DMS 273 (cell line): ENCODE results near the gene LHX4.

Experiments
- DNase-seq: peaks from one replicate; lab custom pipeline; 2025; ENCODE audit not compliant: unreplicated experiment; lab: John Stamatoyannopoulos, UW

The LHX4 gene

DNA sequence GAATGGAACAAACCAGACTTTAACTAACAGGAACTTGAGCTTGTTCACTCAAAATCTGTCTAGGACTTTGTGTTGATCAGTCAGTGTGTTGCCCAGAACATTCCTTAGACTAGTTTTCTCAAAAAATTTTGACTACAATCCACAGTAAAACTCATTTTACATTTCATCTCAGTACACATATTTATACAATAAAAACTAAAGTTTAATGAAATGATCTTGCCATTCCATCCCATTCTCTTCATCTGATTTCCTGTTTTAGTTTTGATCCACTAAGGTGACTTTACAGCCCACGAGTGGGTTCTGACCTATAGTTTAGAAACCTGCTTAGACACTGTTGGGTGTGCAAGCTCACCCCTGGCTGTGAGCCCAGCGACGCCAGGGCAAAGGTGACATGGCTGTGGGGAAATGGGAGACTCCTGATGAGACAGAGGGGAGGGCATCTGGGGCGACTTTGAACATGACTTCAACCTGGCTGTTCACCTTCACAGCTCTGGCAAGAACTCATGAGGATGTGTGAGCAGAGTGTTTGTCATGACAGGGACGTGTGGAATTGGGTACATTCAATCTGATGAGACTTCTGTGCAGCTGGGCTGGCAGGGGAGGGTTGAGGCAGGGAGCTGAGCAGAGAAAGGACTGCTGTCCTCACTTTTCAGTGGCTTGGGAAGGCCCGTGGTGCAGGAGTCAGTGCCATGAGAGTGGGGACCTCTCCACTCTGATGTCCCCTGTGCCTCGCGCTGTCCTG lies 40.6 kb downstream of the LHX4 start:
- DNase-seq = no peak

DNA sequence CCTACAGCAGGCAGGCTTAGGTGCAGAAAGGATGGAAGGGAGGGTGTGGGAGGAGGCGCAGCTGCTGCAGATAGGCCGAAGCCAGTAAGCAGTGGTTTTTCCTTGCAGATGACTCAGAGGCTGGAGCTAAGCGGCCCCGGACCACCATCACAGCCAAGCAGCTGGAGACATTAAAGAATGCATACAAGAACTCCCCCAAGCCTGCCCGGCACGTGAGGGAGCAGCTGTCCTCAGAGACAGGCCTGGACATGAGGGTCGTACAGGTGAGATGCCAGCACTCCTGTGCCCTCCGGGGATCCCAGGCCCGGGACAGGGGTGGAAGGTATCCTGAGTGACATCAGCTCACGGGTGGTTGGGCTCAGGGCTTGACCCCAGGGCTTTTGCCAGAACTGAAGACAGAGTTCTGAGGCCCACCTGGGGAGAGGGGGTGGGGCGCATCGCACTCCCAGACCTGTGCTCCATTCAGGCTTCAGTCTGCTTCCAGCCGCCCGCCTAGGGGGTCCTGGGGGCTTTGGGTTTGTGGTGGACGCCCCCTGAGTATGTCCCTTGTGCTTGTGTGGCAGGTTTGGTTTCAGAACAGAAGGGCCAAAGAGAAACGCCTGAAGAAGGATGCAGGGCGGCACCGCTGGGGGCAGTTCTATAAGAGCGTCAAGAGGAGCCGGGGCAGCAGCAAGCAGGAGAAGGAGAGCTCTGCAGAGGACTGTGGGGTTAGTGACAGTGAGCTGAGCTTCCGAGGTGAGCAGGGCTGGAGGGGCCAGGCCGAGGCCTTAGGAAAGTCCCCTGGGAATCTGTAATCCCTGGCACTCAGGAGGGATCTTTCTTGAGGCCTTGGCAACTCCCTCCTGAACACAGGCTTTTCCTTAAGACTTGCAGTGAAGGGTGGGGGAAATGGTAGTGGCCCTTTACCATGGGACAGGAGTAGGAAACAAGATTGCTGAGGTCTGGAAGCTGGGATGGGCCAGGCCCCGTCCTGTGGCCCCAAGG lies 41.5 kb downstream of the LHX4 start:
- no peak for DNase-seq

DNA sequence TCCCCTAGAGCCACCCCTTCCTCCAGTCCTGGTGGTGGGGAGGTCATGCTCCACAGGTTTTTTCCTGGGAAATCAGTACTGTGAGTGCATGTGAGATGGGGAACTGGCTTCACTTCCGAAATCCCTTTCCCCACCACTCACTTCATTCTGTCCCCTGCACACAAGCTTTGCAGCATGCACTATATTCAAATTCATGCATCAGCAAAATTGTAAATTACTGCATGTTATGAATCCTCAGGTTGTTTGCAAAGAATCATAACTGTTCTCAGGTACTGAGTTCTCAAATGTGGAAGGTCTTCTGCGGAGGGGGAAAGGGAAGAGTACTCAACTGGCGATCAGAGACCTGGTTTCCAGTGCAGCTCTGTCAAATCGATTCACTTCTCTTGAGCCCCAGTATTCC lies 42.3 kb downstream of the LHX4 start:
- no peak for DNase-seq

DNA sequence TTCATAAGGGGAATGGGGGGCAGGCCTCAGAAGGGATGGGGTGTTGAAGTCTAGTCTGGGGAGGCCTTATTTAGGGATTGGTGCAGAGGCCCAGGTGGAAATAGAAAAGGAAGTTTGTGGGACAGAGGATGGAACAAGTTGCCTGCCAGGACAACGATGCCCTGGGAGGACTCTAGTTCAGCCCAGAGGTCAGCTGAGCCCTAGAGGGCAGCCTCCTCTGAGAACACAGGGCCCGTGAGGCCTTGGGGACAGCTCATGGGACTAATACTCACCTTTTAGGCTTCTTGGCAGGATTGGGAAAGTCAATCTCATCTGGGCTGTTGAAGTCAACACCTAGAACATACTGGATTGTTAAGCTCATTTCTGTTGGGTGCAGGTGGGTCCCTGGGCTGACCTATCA lies 43.0 kb downstream of the LHX4 start:
- DNase-seq = no peak

DNA sequence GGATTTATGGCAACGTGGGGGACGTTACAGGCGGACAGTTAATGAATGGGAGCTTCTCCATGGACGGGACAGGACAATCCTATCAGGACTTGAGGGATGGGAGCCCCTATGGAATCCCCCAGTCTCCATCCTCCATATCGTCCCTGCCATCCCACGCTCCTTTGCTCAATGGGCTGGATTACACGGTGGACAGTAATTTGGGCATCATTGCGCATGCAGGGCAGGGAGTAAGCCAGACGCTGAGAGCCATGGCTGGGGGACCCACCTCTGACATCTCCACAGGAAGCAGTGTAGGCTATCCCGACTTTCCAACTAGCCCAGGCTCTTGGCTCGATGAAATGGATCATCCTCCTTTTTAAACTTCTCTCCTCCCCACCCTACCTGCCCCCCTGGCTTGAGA lies 44.2 kb downstream of the LHX4 start:
- DNase-seq = no peak

DNA sequence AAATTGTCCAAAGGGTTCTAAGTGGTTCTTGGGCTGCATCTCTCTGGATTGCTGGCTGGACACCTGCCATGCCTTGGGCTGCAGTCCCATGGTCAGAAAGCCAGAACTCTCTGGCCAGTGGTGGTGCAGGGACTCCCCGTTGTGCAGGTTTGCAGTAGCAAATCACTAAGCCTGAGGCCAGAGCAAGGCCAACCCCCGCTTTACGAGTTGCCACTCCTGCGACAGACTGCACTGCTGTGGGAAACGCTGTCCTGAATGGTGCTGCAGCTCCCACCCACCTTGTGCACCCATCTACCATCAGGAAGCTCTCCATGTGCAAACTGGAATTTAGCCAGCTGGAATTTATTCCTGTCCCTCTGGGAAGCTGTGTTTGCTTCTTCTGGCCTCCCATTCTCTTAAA lies 45.7 kb downstream of the LHX4 start:
- no peak for DNase-seq

DNA sequence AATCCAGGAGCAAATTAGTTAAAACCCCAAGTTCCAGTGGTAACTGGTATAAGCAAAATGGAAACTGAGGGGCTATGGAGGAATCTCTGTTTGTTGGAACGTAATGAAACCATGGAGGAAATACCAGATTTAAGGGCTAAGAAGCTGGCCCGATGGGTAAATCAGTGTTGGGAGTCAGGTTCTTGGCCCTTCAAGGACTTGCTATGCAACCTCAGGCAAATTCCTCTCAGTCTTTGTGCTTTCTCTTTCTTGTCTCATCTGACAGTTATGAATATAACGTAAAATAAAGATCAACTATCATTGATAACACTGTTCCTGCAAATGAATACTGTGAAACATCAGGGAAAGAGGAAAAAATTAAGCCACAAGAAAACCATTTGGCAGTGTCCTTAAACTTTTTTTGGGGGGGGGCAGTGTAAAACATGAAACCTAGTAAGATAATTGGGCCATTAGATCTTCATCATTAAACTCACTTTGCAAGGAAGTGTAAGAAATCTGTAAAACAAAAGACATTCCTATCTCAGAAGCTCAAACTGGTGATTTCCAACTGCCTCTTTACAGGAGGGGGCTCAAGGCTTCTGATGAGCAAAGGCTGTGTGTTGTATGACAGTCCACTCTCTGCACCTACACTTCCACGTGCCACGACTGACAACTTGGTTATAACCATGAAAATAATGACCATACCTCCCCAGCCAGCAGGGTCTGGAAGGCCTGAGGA lies 47.6 kb downstream of the LHX4 start:
- no peak for DNase-seq

DNA sequence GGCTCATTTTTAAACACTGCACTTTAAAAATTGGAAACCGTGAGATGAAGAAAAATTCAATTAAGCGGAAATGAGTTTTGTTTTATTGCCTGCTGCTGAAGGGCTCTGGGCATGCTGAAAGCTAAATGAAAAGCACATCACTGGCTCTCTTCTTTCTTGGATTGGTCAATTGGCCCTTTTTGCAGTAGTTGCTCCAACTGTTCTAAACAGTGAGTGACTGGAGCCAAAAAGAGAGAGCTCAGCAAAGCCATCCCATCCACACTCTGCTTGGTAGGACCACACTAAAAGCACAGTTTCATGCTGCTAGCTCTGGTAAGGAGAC lies 48.1 kb downstream of the LHX4 start:
- no peak for DNase-seq

DNA sequence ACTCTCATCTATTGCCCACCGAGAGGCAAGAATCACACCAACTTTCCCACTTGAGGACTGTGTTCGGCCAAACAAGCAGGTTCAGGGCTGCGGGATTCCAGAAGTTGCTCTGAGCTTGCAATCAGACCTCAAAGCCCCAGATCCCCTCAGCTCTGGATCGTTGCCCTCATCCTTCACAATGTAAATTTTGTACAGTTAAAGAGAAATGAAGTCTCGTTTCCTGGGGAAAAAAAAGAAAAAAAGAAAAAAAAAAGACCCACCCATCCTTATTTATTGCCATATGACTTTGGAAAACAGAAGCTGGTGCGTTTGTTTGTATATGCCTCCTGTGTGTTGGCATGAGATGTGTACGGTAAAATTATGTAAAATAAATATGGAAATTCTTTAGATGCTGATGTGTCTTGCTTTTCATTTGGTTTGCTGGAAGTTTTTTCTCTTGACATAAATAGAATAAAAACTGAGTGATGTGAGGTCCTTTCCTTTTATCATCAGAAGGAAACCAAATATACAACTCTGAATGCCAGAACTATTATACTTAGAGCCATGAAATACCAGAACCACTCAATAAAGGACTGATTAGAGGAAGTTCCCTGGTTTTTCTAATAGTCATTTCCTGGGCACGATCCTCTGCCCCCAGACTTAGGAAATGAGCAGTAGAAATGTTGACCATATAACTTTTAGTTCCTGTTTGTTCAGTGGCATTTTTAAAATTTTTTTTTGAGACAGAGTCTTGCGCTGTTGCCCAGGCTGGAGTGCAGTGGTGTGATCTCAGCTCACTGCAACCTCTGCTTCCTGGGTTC lies 48.7 kb downstream of the LHX4 start:
- DNase-seq = no peak

DNA sequence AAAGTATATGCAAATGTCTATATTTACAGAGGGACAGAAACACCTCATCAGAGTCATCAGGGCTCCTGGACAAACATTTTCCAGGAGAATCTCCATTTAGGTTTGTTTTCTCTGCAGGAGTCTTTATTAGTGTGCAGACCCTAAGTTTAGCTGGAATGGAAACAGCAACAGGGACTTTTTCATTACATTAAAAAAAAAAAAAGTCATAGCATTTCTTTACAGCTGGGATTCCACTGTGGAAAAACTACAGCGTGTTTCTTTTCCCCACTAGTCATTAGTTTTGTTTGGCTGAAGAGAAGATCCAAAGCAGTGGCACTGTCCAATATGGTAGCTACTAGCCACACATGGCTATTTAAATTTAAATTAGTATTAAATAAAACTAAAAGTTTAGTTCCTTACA lies 49.6 kb downstream of the LHX4 start:
- DNase-seq = no peak

DNA sequence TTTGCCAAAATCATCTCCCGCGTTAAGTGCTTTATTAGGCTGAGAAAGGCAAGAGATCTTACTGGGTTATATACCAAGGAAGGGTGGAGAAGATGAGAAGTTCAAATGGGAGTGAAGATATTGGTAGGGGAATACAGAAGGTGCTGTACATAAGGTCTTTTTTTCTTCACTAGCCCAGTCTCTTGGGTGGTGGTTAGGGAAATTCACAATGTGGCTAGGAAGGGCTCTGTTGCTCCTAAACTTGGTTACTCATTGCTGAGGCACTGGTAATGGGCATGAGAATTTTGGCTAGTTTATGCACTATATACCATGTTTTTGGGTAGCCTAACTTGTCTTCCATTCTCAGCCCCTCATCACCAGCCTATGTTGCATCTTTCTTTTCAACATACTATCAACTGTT lies 50.6 kb downstream of the LHX4 start:
- no peak for DNase-seq

DNA sequence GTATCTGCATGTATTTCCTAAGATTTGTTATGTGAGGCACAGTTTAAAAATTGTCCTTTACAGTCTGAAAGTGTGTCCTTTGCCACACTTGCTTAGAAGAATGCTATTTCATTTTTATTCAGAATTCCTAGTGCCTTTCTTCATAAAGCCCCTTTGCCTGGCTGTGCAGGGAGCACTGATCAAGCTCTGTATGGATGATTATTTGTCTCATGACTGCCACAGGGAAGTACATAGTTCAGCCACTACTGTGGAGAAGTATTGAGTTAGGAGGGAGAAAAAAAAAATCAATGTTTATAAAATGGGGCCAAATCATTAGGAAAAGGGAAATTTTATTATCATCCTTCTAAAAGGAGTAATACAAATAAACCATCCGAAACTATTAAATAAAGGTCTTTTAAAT lies 51.4 kb downstream of the LHX4 start:
- no peak for DNase-seq

DNA sequence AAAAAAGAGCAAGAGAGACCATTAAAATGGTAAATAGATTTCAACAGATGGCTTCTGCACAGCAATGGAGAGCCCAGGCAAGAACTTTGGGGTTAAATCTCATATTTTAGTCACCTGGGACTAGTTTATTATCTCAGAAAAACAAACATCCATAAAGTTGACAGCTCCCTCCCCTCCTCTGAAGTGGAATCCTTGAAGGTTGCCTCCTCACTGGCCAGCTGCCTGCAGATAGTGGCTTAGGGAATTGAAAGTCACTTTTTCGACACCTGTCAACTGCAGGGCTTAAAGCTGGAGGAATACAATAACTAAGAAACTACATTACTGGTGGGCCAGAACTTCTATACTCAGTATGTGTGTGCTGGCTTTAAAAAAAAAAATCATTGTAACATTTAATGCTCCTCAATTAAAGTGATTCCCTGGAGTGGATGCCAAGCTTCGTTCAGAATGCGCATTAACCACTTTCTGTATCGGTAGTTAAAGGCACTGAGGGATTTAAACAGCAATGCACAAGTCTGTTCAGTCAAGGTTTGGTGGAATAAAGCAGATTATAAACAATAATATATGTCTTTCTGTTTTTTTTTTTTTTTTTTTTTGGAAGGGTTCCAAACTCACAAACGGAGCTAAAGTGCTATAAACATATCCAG lies 52.5 kb downstream of the LHX4 start:
- DNase-seq = no peak

DNA sequence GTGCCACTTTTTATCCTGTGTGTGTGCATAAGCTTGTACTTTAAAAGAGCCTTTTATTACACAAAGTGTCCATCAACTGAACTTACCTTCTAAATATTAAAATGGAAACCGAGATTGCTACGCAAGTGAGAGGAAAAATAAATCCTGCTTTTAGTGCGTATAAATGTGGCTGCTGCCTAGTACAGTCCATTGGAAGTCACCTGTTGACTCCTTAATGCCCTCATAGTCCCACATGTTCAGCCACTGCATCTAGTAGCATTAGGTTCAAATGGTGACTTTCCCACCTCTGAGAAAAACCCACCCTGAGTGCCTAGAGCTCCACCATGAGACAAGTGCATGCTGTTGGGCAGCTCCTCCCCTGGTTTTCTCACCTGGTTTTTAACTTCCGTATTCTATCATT lies 53.0 kb downstream of the LHX4 start:
- no peak for DNase-seq

DNA sequence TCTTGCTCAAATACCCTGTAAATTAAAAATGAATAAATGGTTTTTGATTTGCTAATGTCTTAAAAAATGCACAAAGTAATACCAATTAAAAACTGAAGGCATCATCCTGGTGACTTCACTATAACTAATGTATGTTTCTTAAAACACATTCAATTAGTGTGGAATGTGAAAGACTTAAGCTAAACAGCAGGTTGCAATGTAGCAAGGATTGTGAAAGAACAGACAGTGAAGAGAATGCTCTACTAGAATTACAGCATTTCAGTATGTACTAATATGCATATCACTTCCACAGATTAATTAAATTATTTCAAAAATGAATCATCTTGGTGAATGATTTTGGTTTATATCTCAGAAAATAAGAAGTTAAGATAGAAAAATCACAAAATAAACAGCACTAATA lies 56.4 kb downstream of the LHX4 start:
- DNase-seq = no peak

DNA sequence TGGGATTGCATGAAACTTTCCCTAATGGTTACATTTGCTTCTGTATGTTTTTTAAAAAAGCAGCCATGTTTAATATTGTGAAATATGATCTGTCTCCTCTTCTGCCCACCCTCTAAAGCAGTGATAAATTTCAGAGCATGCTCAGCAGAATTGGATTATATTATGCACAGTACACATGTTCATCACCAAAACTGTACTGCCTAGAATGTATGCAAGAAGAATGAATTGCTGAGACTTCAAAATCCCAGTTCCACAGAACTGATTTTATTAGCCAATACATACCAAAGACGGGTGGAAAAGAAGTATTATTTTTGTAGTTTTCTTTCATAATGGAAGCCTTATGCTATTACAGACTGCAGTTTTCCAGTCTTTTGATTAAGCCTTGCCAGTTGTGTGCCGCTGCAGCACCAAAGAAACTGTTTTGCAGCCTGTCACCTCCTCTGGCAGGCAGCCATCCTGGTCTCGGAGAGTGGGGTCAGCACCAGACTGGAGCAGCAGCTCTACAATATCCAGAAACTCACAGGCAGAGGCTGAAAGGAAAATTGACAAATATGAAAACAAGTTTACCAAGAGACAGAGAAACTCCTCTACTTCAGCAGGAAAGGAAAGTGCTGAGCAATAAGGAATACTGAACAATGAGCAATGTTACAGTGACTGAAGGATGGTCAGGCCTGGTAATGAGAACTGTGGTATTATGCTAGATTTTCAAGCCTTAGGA lies 58.1 kb downstream of the LHX4 start:
- no peak for DNase-seq

DNA sequence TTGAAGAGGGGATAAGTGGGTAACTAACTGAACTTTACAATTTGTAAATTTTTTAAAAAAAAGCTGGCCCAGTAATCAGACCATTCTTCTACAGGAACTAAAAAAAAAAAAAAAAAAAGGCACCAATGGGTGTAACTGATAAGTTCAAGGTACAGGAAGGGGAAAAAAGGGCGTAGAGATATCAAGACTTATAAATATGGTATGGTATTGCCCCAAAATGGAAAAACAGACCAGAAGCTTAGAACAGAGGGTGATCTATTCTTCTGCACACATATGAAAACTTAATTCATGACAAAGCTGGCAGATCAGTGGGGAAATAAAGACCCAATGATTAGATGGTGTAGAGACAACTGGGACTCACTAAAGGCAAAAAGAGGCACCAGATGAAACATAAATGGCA lies 58.9 kb downstream of the LHX4 start:
- no peak for DNase-seq

DNA sequence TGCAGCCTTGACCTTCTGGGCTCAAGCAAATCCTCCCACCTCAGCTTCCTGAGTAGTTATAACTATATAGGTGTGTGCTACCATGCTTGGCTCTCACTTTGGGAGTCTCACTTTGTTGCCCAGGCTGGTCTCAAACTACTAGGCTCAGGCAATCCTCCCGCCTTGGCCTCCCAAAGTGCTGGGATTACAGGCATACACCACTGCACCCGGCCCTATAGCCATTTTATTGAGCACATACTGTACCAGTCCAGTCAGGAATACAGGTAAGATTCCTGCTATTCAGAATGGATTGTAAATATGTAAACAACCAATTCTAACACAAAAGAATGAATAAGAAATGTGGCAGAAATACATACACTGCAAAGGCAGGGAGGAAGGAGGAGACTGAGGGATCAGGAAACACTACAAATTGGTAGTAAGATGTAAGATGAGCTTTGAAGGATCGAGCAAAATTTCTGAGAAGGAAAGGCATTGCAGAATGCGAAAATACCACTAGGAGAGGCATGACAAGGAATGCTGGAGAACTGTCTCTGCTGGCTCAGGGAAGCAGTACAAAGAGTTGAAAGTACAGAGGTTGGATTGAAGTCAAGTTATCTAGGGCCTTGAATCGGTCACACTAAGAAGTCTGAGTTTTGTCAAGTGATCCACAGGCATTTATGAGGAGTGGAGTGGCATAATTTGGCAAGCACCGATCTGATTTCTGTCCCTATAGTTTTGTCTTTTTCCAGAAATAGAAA lies 60.4 kb downstream of the LHX4 start:
- DNase-seq = no peak

DNA sequence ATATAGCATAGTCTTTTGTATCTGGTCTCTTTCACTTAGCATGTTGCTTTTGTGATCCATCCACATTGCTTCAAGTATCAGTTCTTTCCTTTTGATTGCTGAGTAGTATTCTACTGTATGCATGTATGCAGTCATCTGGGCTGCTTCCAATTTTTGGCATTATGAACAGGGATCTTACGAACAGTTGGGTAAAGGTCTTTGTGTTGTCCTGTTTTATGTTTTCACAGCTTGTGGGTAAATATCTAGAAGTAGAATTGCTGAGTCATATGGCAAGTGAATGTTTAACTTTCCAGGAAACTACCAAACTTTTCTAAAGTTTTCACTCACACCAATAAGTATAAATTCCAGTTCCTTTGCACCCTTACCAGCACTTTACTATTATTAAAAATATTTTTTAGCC lies 60.9 kb downstream of the LHX4 start:
- DNase-seq = no peak
